GM23338 (cell line): ENCODE results near the gene RYR1. TPM values are rescaled to one million over a fixed set of nuclear protein-coding genes. Genes with fewer than 3 reads are reported as not detected.
"Not testable (repeated sequence)": the region's sequence is repeated elsewhere in the genome, so short reads cannot be mapped to it uniquely, and the experiment has no call there.

Experiments
- ATAC-seq: fragments of 200-7000 bp; cut with Tn5 transposase; 3 replicates; pipeline ENCODE4 v1.9.1; 2020
- DNase-seq: peaks from one replicate; pipeline ENCODE4 v3.0.0-alpha.2; 2015; ENCODE audit warnings: low spot score
- H2AFZ ChIP-seq: fragments of 200-600 bp; sonication (generic); 2 replicates; pipeline ENCODE4 v1.8.0; 2016; ENCODE audit warnings: antibody characterized with exemption, mild to moderate bottlenecking, moderate library complexity
- H3F3A ChIP-seq: fragments of 200-600 bp; sonication (generic); replicated peaks from 2 replicates; pipeline ENCODE4 v1.8.0; 2017; ENCODE audit warnings: antibody characterized with exemption, mixed run types, low read depth
- H3K27ac ChIP-seq: fragments of 200-600 bp; sonication (generic); 2 replicates; pipeline ENCODE4 v1.6.1; 2016; ENCODE audit warnings: low read depth
- H3K27me3 ChIP-seq: fragments of 200-600 bp; sonication (generic); 2 replicates; pipeline ENCODE4 v1.8.0; 2016; ENCODE audit warnings: mild to moderate bottlenecking, mixed run types, moderate library complexity; ENCODE audit not compliant: insufficient read depth
- H3K36me3 ChIP-seq: fragments of 200-600 bp; sonication (generic); 2 replicates; pipeline ENCODE4 v1.8.0; 2016; ENCODE audit warnings: mild to moderate bottlenecking; ENCODE audit not compliant: insufficient read depth
- H3K4me1 ChIP-seq: fragments of 200-600 bp; sonication (generic); 2 replicates; pipeline ENCODE4 v1.8.0; 2016; ENCODE audit warnings: mild to moderate bottlenecking, moderate library complexity; ENCODE audit not compliant: insufficient read depth
- H3K4me2 ChIP-seq: fragments of 200-600 bp; sonication (generic); 2 replicates; pipeline ENCODE4 v1.7.1; 2017; ENCODE audit warnings: mixed run types
- H3K4me3 ChIP-seq: fragments of 200-600 bp; sonication (generic); 2 replicates; pipeline ENCODE4 v1.6.1; 2016; ENCODE audit warnings: mixed run types
- H3K79me2 ChIP-seq: fragments of 200-600 bp; sonication (generic); replicated peaks from 2 replicates; pipeline ENCODE4 v1.8.0; 2017; ENCODE audit warnings: mild to moderate bottlenecking; ENCODE audit not compliant: insufficient read depth
- H3K9me2 ChIP-seq: fragments of 200-600 bp; sonication (generic); 2 replicates; pipeline ENCODE4 v1.8.0; 2017; ENCODE audit not compliant: insufficient read depth
- H4K20me1 ChIP-seq: fragments of 200-600 bp; sonication (generic); replicated peaks from 2 replicates; pipeline ENCODE4 v1.8.0; 2017; ENCODE audit warnings: mild to moderate bottlenecking; ENCODE audit not compliant: insufficient read depth
- H3K27ac Mint-ChIP-seq: 2 replicates; pipeline ENCODE4 v1.8.0; 2020; ENCODE audit warnings: inconsistent platforms, mild to moderate bottlenecking, moderate library complexity, mixed read lengths
- H3K27me3 Mint-ChIP-seq: 3 replicates; pipeline ENCODE4 v1.8.0; 2022; ENCODE audit warnings: low read depth, mild to moderate bottlenecking, moderate library complexity, mixed read lengths, inconsistent platforms; ENCODE audit not compliant: insufficient read depth, poor library complexity
- H3K36me3 Mint-ChIP-seq: 3 replicates; pipeline ENCODE4 v1.8.0; 2021; ENCODE audit warnings: low read depth, mild to moderate bottlenecking, inconsistent platforms, moderate library complexity, mixed read lengths
- H3K4me1 Mint-ChIP-seq: 3 replicates; pipeline ENCODE4 v1.8.0; 2020; ENCODE audit warnings: mild to moderate bottlenecking, inconsistent platforms, mixed read lengths
- H3K4me3 Mint-ChIP-seq: 3 replicates; pipeline ENCODE4 v1.8.0; 2021; ENCODE audit warnings: moderate library complexity, mild to moderate bottlenecking, inconsistent platforms, mixed read lengths
- H3K9me3 Mint-ChIP-seq: 3 replicates; pipeline ENCODE4 v1.8.0; 2020; ENCODE audit warnings: moderate library complexity, mild to moderate bottlenecking, inconsistent platforms, mixed read lengths
- CTCF ChIP-seq, 2 experiments: fragments of 200-600 bp in 1 of 2; sonication (generic) in 1 of 2; conservative IDR thresholded peaks; 2 replicates each; pipeline versions ENCODE4 v1.5.1 to v1.6.1; 2016 to 2017; ENCODE audit warnings: antibody characterized with exemption in 2 of 2, low read depth in 2 of 2, mild to moderate bottlenecking in 2 of 2, moderate library complexity in 1 of 2
- STAT1 ChIP-seq: IDR thresholded peaks from one replicate; pipeline ENCODE4 v1.6.1; 2016; ENCODE audit warnings: antibody characterized with exemption; ENCODE audit not compliant: unreplicated experiment
- ZNF462 ChIP-seq: fragments of 250-450 bp; sonication (Bioruptor Pico); IDR thresholded peaks from 2 replicates; pipeline ENCODE4 v1.5.0; 2020; ENCODE audit warnings: mild to moderate bottlenecking, moderate library complexity
- polyA plus RNA-seq: library from polyadenylated mRNA; unstranded; fragments of >200 nt; fragmentation: Nextera tagmentation; extraction: Ambion mirVana; gene quantifications from 2 replicates; pipeline ENCODE4 v1.2.1, GENCODE V29; 2016
- total RNA-seq: library from RNA; depleted of rRNA; stranded (reverse); fragments of >200 nt; shearing (Covaris generic); gene quantifications from 2 replicates; pipeline ENCODE4 v1.2.3, GENCODE V29; 2014

The RYR1 gene
- total and polyA plus RNA-seq, 2 experiments from 2014 or later = 4.0 to 26.7 TPM

GRCh38 chr19:38629568-38629967 is 196.1 kb downstream of the RYR1 start (continued):
- no peak for TF ChIP-seq ZNF462 (CRISPR knock-in tag)
- TF ChIP-seq CTCF (conservative IDR thresholded peaks at IDR 0.05; ENCODE audit: low read depth in 2 of 2) = no peak
- no peak for TF ChIP-seq STAT1

- H3K4me3 ChIP-seq, H3K4me1 ChIP-seq: not testable (repeated sequence)
Observed at GRCh38 chr19:38631301-38631700, 197.8 kb downstream of the RYR1 start.

GRCh38 chr19:38631811-38632475 is 198.5 kb downstream of the RYR1 start:
- not testable (repeated sequence) for H4K20me1 ChIP-seq, H3K9me3 Mint-ChIP-seq, DNase-seq, H2AFZ ChIP-seq, H3K9me2 ChIP-seq, H3K4me3 ChIP-seq, H3K79me2 ChIP-seq, H3K4me2 ChIP-seq, H3K27me3 ChIP-seq, H3K4me3 Mint-ChIP-seq, H3K27ac Mint-ChIP-seq, H3K4me1 ChIP-seq, H3K27ac ChIP-seq, ATAC-seq
- Mint-ChIP-seq H3K36me3 (peaks cover 91% of the 10 kb centered on the region), H3K27me3 (peaks cover 13% of the 10 kb centered on the region), H3K4me1 (peaks cover 12% of the 10 kb centered on the region)
- H3K36me3 ChIP-seq = peaks cover 22% of the 10 kb centered on the region
- peaks cover 16% of the 10 kb centered on the region for H3F3A ChIP-seq

More at GRCh38 chr19:38631301-38631700, 197.8 kb downstream of the RYR1 start:
- H3K9me2 ChIP-seq, H2AFZ ChIP-seq, H3K4me1 Mint-ChIP-seq, H3K9me3 Mint-ChIP-seq, H3K27me3 ChIP-seq, H3K27ac Mint-ChIP-seq, H3K79me2 ChIP-seq, H3K4me3 Mint-ChIP-seq, H4K20me1 ChIP-seq, ATAC-seq, DNase-seq: not testable (repeated sequence)
- H3F3A ChIP-seq = peaks cover 16% of the 10 kb centered on the region
- Mint-ChIP-seq H3K36me3 (peaks cover 90% of the 10 kb centered on the region), H3K27me3 (peaks cover 15% of the 10 kb centered on the region)
- 0 out of 2 replicates have a peak overlapping the region, but pooled peaks have one; percentile 31 for H3K4me2 ChIP-seq
- H3K27ac ChIP-seq = peak overlapping the region; percentile 76; the same call in 1 of the 2 replicates
- H3K36me3 ChIP-seq = peaks cover 24% of the 10 kb centered on the region
